Stomach (tissue), 9 donors: ENCODE results near the gene RPL18. TPM values are rescaled to one million over a fixed set of nuclear protein-coding genes. Genes with fewer than 3 reads are reported as not detected.
A peak's percentile ranks its signal among the peaks of the same experiment; 100 is the strongest.
"Not testable (repeated sequence)": the region's sequence is repeated elsewhere in the genome, so short reads cannot be mapped to it uniquely, and the experiment has no call there.

ENCODE experiments used
- DNase-seq, 2 donors: peaks; one replicate each; pipeline versions ENCODE4 v3.0.0 to v3.0.0-alpha.2; 2013 to 2019
- H3K27ac ChIP-seq, 5 donors: fragments of 200-600 bp in 4 of 5; sonication (generic) in 4 of 5; one replicate each; pipeline ENCODE4 v1.5.1; 2013 to 2019; ENCODE audit warnings: mild to moderate bottlenecking in 1 of 5, moderate library complexity in 1 of 5
- H3K27me3 ChIP-seq, 3 donors: fragments of 200-600 bp; sonication (generic); one replicate each; pipeline ENCODE4 v1.5.1; 2017 to 2019; ENCODE audit warnings: mixed run types in 1 of 3
- H3K36me3 ChIP-seq, 4 donors: fragments of 200-600 bp; sonication (generic); 1 replicate in 3 of 4; 2 replicates in 1 of 4; pipeline ENCODE4 v1.5.1; 2016 to 2019
- H3K4me1 ChIP-seq, 4 donors: fragments of 200-600 bp; sonication (generic); one replicate each; pipeline ENCODE4 v1.5.1; 2016 to 2019
- H3K4me3 ChIP-seq, 4 donors: fragments of 200-600 bp; sonication (generic) in 3 of 4; one replicate each; pipeline ENCODE4 v1.5.1; 2016 to 2019; ENCODE audit warnings: mild to moderate bottlenecking in 1 of 4
- H3K9me3 ChIP-seq, 4 donors: fragments of 200-600 bp; sonication (generic); one replicate each; pipeline ENCODE4 v1.5.1; 2016 to 2019
- EP300 ChIP-seq: sonication (generic); formaldehyde crosslinking; IDR thresholded peaks from one replicate; pipeline ENCODE4 v1.6.1; 2017; ENCODE audit warnings: antibody characterized with exemption
- POLR2A ChIP-seq, 4 donors: fragments of 450-650 bp; IDR thresholded peaks; one replicate each; pipeline ENCODE4 v1.6.1; 2016; ENCODE audit warnings: antibody characterized with exemption in 4 of 4, control low read depth in 2 of 4, mild to moderate bottlenecking in 1 of 4, moderate library complexity in 1 of 4
- POLR2AphosphoS5 ChIP-seq, 3 donors: sonication (generic); formaldehyde crosslinking; IDR thresholded peaks; one replicate each; pipeline ENCODE4 v1.6.1; 2016; ENCODE audit warnings: antibody characterized with exemption in 3 of 3
- WGBS, 5 donors: extraction: QIAGEN DNeasy Blood & Tissue Kit in 3 of 5; methylation state at CpG; one replicate each; pipeline versions ENCODE4 v1.1.5 to v1.1.7; 2013 to 2018; 5-methylcytosine and 5-hydroxymethylcytosine counted together
- intact Hi-C: fragments of 100-400 bp; cut with DNase I; formaldehyde crosslinking; loops from one replicate; pipeline ENCODE4 v1.15.1; 2023; ENCODE audit warnings: low total_unique reads
- polyA plus RNA-seq, 3 donors: library from polyadenylated mRNA; stranded (reverse); fragments of 200-250 nt; gene quantifications; one replicate each; pipeline ENCODE4 v1.2.3, GENCODE V29; 2013
- total RNA-seq, 5 donors: library from RNA; depleted of rRNA; stranded (reverse); fragments of >200 nt; gene quantifications; one replicate each; pipeline versions ENCODE4 v1.1.0 to v1.2.3, GENCODE V29; 2014 to 2016
- TF ChIP-seq, protein P1 (sequence below), 7 experiments: fragments of 450-650 bp in 4 of 7; fragments of 200-600 bp in 3 of 7; sonication (generic) in 3 of 7; IDR thresholded peaks; one replicate each; pipeline ENCODE4 v1.5.1; 2016 to 2019; ENCODE audit warnings: antibody characterized with exemption in 7 of 7, control low read depth in 2 of 7, mild to moderate bottlenecking in 1 of 7
- donor health status: healthy with polysubstance abuse.
- donor health status: Bipolar disorder and iron deficiency.
- donor health status: healthy.

RPL18 gene
- total and polyA plus RNA-seq, 8 donors = 1,272 to 3,739 (median 2,415) TPM

DNA sequence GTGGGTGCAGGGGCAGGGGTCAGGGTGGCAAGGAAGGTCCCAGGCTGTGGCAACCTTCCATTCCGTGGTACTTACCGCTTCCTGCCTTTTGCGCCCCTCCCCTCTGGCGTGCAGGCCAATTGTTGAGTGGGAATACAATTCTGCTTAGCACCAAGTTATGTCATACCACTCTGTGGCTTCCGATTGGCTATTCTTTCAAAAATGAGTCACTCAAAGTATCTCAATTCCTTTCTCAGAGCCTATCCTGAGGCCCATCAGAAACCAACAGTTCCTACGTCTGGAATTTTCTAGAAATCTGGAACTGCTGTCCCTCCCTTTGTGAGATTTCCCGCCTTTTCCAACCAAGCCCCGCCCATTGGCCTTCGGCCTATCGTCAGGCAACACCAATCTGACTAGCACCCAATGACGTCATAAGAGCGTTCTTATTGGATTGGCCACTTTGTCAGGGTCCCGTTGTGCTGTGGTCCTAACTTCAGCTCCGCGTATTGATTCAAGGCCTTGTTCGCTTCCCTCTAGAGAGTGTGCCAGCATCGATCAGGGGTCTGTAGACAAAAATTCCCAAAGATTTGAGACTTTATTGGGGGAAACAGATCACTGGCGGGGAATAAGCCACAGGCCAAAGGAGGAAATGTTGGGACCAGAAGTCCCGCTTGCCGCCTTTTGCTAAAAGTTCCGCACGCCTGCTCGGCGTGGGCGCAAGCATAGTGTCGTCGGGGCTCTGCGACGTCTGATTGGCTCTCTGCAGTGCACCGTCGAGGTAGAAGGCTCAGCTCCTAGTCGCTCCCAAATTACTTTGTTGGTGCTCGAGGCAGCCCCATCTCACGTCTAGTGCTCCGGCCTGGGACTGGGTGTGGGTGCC, 42.1 kb upstream of the RPL18 start:
- TF ChIP-seq POLR2A (IDR thresholded peaks at IDR 0.05) (no peak), POLR2AphosphoS5 (IDR thresholded peaks at IDR 0.05) (peak in 1 of 3 donors; percentile 7), EP300 (no peak)
- TF ChIP-seq, protein P1, sequence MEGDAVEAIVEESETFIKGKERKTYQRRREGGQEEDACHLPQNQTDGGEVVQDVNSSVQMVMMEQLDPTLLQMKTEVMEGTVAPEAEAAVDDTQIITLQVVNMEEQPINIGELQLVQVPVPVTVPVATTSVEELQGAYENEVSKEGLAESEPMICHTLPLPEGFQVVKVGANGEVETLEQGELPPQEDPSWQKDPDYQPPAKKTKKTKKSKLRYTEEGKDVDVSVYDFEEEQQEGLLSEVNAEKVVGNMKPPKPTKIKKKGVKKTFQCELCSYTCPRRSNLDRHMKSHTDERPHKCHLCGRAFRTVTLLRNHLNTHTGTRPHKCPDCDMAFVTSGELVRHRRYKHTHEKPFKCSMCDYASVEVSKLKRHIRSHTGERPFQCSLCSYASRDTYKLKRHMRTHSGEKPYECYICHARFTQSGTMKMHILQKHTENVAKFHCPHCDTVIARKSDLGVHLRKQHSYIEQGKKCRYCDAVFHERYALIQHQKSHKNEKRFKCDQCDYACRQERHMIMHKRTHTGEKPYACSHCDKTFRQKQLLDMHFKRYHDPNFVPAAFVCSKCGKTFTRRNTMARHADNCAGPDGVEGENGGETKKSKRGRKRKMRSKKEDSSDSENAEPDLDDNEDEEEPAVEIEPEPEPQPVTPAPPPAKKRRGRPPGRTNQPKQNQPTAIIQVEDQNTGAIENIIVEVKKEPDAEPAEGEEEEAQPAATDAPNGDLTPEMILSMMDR (IDR thresholded peaks at IDR 0.05) = no peak
- WGBS, 5 donors = 52 to 65% (median 57%) methylated on average over 29 to 35 of the region's 35 CpGs
- Histone ChIP-seq H3K36me3 (no peaks in the 10 kb centered on the region), H3K27me3 (no peaks in the 10 kb centered on the region), H3K4me1 (peaks cover 0 to 18% (median 6%) of the 10 kb centered on the region in 4 donors), H3K27ac (peak overlapping the region in 4 of 5 donors; percentile 24 to 75 (median 56)), H3K4me3 (no peak overlapping the region), H3K9me3 (no peaks in the 10 kb centered on the region)
- DNase-seq = peak; percentile 92 to 93
- intact Hi-C loops = no loop called here

GRCh38 chr19:48659768-48660167, 40.8 kb upstream of the RPL18 start:
- Histone ChIP-seq H3K4me3 (no peak overlapping the region), H3K27ac (no peak overlapping the region), H3K4me1 (peaks cover 0 to 18% (median 6%) of the 10 kb centered on the region in 4 donors), H3K36me3 (no peaks in the 10 kb centered on the region), H3K27me3 (no peaks in the 10 kb centered on the region), H3K9me3 (no peaks in the 10 kb centered on the region)
- WGBS, 5 donors = 78 to 82% (median 82%) methylated on average over 5 of the region's 5 CpGs
- intact Hi-C loops = no loop called here
- peak in 1 of 2 donors; percentile 46 for DNase-seq
- TF ChIP-seq POLR2A (IDR thresholded peaks at IDR 0.05) = no peak
- no peak for TF ChIP-seq POLR2AphosphoS5 (IDR thresholded peaks at IDR 0.05)
- no peak for TF ChIP-seq EP300
- TF ChIP-seq, protein P1 (IDR thresholded peaks at IDR 0.05) = no peak

- no peaks in the 10 kb centered on the region for H3K9me3 ChIP-seq
- TF ChIP-seq POLR2A (IDR thresholded peaks at IDR 0.05) (no peak), EP300 (no peak), POLR2AphosphoS5 (IDR thresholded peaks at IDR 0.05) (no peak)
- TF ChIP-seq, protein P1 (IDR thresholded peaks at IDR 0.05) = no peak
- H3K27ac ChIP-seq = no peak overlapping the region
- no peak for DNase-seq
- intact Hi-C loops = no loop called here
- 93 to 98% (median 96%) methylated on average over 6 of the region's 6 CpGs for WGBS, 5 donors
- no peak overlapping the region for H3K4me3 ChIP-seq
- H3K27me3 ChIP-seq = no peaks in the 10 kb centered on the region
- H3K4me1 ChIP-seq = peaks cover 0 to 18% (median 8%) of the 10 kb centered on the region in 4 donors
- no peaks in the 10 kb centered on the region for H3K36me3 ChIP-seq
Observed at GRCh38 chr19:48658483-48658882, 39.5 kb upstream of the RPL18 start.

GRCh38 chr19:48657828-48658227, 38.9 kb upstream of the RPL18 start:
- peaks cover 0 to 22% (median 8%) of the 10 kb centered on the region in 4 donors for H3K4me1 ChIP-seq
- H3K27ac ChIP-seq, H3K4me3 ChIP-seq, H3K9me3 ChIP-seq, DNase-seq, intact Hi-C loops, H3K27me3 ChIP-seq, H3K36me3 ChIP-seq: not testable (repeated sequence)
- WGBS, 5 donors = 90 to 94% (median 91%) methylated on average over 4 to 5 of the region's 5 CpGs
